Spleen (tissue), 7 donors: ENCODE results near the gene LEMD3.

ENCODE experiments used
- CTCF ChIP-seq, 11 experiments: fragments of 200-600 bp in 7 of 11; fragments of 450-650 bp in 4 of 11; sonication (generic) in 4 of 11; IDR thresholded peaks in 8 of 11; conservative IDR thresholded peaks in 3 of 11; 1 replicate in 7 of 11; 2 replicates in 4 of 11; pipeline versions ENCODE4 v1.4.0 to v1.8.0; 2016 to 2021; ENCODE audit warnings: antibody characterized with exemption in 11 of 11, inconsistent platforms in 4 of 11, mild to moderate bottlenecking in 1 of 11
- POLR2A ChIP-seq, 3 donors: fragments of 450-650 bp; IDR thresholded peaks; one replicate each; pipeline ENCODE4 v1.5.1; 2017; ENCODE audit warnings: antibody characterized with exemption in 3 of 3, mild to moderate bottlenecking in 1 of 3
- donor health status: DM: no; HTN: no; CAD: no; lungs with moderate emphysema.
- donor health status: DM: no; HTN: no; CAD: no.
- donor health status: DM: no; HTN: no; CAD: no.

GRCh38 chr12:65126482-65126881, 42.9 kb upstream of the LEMD3 start:
- TF ChIP-seq CTCF (IDR thresholded peaks at IDR 0.05 in 8 of 11, conservative IDR thresholded peaks at IDR 0.05 in 3 of 11) (no peak), POLR2A (IDR thresholded peaks at IDR 0.05) (no peak)
